ENCODE results near the gene ERI3.

Gene ERI3

DNA sequence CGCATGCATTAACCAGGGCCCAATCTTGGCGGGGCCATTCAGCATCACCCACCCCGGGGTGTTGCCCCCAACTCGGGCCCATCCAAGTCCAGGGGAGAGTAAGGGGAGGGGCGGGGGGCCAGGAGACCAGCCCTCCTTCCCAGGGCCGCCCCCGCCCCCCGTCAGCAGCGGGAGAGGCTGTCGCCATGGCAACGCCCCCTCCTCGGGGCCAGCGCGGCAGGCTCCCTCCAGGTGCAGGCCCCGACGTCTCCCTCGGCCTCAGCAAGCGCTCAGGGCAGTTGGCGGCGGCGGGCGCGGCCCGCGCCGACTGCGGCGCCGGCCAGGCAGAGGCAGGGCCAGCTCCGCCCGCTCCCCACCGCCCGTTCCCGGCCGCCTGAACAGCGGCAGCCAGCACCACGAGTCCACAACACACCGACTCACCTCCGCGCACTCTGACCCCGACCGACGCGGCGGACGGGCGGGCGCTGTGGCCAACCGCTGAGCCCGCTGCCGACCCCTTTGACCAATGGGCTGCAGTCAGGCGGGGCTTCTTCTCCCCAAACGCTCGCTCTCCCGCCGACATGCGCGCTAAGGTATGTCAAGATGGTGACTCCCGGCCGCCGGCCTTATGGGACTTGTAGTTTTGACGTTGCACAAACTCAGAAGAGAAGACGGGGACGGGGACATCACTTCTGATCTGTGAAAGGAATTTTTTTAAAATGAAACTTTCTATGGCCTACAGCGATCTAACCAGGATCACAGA lies at the start of gene ERI3:
Gene ERI3, minus strand, starts transcription at position 418 of the 742 bp plus-strand sequence. Its CDS starts 231 bp downstream, at position 187.
- DNase-seq = peak; percentile 95

- no peak for DNase-seq
These were observed 46.5 kb upstream of the ERI3 start for GRCh38 chr1:44401256-44402228.

- DNase-seq = no peak
These were observed 35.2 kb upstream of the ERI3 start for GRCh38 chr1:44390277-44390676.

- no peak for DNase-seq
These were observed 34.4 kb upstream of the ERI3 start for GRCh38 chr1:44389437-44389836.

DNA sequence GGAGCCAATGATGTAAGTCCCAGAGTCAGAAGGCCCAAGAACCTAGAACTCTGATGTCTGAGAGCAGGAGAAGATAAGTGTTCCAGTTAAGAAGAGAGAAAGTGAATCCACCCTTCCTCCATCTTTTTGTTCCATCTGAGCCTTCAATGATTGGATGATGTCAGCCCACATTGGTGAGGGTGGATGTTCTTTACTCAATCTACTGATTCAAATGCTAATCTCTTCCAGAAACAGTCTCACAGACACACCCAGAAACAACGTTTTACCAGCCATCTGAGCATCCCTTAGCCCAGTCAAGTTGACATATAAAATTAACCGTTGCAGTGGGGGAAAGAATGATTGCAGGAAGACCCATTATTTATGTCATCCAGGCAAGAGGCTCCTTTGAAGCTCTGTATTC lies 33.5 kb upstream of the ERI3 start:
- no peak for DNase-seq

- DNase-seq = no peak
These were observed 25.7 kb upstream of the ERI3 start for GRCh38 chr1:44380666-44381177.

GRCh38 chr1:44377925-44378784 lies 23.1 kb upstream of the ERI3 start:
- peak; percentile 50 for DNase-seq

DNA sequence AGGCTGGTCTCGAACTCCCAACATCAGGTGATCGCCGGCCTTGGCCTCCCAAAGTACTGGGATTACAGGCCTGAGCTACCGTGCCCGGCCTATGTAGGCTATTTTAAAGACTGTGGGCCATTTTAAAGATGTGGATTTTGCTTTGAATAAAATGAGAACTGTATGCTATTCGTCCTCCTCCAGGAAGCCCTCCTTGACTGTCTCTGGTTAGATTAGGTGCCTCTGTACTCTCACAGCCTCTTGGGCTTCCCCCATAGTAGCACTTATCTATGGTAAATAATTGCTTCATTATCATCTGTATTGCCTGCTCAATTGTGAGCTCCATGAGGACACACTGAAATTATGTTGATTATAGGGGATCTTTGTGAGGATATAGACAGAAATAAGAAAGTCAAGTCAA lies 20.5 kb upstream of the ERI3 start:
- no peak for DNase-seq

DNA sequence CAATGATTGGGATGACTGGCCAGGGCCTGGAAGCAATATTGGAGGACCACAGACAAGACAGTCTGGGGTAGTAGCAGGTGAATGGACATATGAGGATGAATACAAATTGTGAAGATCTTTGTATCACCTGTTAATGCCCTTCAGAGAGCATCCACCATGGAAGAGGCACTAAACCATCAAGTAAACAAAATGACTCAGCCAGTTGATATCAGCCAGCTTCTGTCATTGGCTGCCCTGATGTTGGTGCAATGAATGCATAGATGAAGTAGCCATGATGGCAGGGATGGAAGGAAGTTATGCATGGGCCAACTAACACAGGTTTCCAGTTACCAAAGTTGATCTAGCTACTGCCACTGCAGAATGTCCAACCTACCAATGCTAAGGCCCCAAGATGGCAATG lies 16.1 kb upstream of the ERI3 start:
- DNase-seq = no peak

DNA sequence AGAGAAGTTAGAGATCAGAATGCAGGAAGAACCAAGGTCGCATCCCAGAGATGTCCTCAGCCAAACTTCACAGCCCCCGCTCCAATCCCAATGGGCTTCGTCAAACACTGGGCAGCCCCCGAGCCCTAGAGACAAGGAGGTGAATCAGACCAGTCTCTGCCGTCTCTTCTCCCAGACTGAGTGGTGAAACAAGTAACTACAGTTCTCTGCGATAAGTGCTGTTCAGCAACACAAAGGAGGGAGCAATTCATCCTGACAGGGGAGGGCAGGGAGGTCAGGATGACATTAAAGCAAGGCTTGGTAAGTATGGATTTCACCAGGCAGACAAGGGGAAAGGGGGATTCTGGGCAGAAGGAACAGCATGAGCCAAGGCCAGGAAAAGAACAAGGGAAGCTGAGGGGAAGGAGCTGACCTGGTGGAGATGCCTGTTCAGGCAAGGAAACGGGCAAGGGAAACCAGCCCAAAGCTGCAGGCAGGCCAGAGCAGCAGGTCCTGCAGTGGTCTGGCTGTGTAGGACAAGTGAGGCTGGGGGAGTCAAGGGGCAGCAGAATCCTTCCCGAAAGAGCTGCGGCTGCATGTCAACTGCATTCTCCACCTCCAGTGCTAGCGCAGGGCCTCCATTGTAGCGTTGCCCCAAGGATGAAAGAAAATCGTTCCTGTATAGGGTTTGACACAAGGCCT lies 13.6 kb upstream of the ERI3 start:
- DNase-seq = no peak

DNA sequence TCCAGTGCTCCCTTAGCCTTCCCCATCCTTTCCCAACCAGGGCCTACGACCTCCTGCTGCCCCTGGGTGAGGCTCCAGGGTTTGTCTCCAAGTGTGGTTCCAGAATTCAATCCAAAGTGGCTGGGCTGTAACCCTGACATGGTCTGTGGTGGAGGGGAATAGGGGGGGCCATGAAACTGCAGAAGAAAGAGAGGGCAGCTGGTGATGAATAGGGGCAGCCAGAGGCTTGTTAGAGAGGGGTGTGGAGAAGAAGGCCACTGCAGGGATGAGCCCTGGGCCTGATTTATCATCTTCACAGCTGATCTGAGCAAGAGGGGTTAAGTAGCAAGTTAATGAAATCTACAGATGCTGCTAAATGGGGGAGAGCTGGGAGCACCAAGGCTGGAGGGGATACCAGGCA lies 12.9 kb upstream of the ERI3 start:
- DNase-seq = no peak

GRCh38 chr1:44366371-44366975 lies 11.4 kb upstream of the ERI3 start:
- DNase-seq = no peak

GRCh38 chr1:44361478-44361877 lies 6.4 kb upstream of the ERI3 start:
- no peak for DNase-seq

- DNase-seq = no peak
These were observed 4.3 kb upstream of the ERI3 start for GRCh38 chr1:44359234-44359935.

- DNase-seq = no peak
These were observed 2.7 kb upstream of the ERI3 start for GRCh38 chr1:44357710-44358109.

GRCh38 chr1:44355582-44356305 lies 687 bp upstream of the ERI3 start:
- no peak for DNase-seq

GRCh38 chr1:44354268-44354839 lies 703 bp downstream of the ERI3 start:
- DNase-seq = no peak

DNA sequence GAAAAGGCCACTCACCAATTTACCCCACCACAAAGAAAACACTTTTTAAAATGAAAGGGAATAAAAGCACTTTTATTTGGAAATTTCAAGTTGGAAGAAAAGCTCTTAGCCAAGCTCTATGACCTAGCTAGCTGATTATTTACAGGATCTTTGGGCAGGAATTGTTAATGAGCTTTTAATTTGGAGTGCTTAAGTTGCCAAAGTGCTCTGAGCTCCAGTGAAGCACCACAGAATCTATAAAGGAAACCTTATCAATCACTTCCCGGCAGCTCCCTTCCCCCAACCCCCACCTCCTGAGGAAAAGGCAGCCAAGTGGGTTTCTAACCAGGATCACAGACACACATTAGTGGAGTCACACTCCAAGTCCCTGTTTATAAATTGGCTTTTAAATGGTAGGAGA lies 1.5 kb downstream of the ERI3 start:
- DNase-seq = no peak

DNA sequence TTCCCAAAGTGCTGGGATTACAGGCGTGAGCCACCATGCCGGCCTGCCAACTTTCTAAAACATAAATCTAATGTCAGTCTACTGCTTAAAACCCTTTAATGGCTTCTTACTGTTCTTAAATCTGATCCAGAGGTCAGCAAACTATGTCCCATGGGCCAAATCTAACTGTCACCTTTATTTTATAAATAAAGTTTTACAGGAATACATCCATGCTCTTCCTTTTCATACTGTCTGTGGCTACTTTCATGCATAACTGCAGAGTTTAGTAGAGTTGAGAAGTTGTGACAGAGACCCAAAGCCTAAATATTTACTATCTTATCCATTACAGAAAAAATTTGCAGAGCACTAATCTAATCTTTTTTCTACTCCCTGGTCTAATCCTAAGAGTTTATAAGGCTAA lies 3.8 kb downstream of the ERI3 start:
- DNase-seq = no peak

- DNase-seq = no peak
These were observed 7.0 kb downstream of the ERI3 start for GRCh38 chr1:44348061-44348485.
